OCI-LY1 (cell line): ENCODE data around the gene ZBED5.

ENCODE experiments used
- EZH2 ChIP-seq: fragments of 200-600 bp; sonication (generic), shearing (Covaris generic); IDR thresholded peaks from 2 replicates; pipeline ENCODE4 v1.8.0; 2017; ENCODE audit warnings: borderline replicate concordance, mixed run types, mild to moderate bottlenecking, antibody characterized with exemption, low read length, moderate library complexity, mixed read lengths
- TF ChIP-seq, protein P1 (sequence below): fragments of 200-600 bp; sonication (generic), shearing (Covaris generic); IDR thresholded peaks from 2 replicates; pipeline ENCODE4 v1.5.1; 2017; ENCODE audit warnings: mild to moderate bottlenecking, antibody characterized with exemption, low read length, moderate library complexity, mixed read lengths

- TF ChIP-seq, protein P1, sequence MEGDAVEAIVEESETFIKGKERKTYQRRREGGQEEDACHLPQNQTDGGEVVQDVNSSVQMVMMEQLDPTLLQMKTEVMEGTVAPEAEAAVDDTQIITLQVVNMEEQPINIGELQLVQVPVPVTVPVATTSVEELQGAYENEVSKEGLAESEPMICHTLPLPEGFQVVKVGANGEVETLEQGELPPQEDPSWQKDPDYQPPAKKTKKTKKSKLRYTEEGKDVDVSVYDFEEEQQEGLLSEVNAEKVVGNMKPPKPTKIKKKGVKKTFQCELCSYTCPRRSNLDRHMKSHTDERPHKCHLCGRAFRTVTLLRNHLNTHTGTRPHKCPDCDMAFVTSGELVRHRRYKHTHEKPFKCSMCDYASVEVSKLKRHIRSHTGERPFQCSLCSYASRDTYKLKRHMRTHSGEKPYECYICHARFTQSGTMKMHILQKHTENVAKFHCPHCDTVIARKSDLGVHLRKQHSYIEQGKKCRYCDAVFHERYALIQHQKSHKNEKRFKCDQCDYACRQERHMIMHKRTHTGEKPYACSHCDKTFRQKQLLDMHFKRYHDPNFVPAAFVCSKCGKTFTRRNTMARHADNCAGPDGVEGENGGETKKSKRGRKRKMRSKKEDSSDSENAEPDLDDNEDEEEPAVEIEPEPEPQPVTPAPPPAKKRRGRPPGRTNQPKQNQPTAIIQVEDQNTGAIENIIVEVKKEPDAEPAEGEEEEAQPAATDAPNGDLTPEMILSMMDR = no peak
- no peak for TF ChIP-seq EZH2
These were observed 3.9 kb upstream of the ZBED5 start for GRCh38 chr11:10861799-10862198.
